Activated T-helper 1 cell treated with anti-CD3 and anti-CD28 coated beads, Interleukin-2, amount 50 U/mL, for 16 hours (primary cell): Measurements from ENCODE around the gene B4GALT1.

ENCODE experiments used
- DNase-seq, 2 donors: peaks; one replicate each; pipeline ENCODE4 v3.0.0-alpha.2; 2020; ENCODE audit warnings: low read depth in 1 of 2, low spot score in 1 of 2

Gene B4GALT1

GRCh38 chr9:33142535-33142934 lies 24.6 kb downstream of the B4GALT1 start:
- no peak for DNase-seq

- DNase-seq: no peak
Measured at GRCh38 chr9:33140401-33141360, 26.5 kb downstream of the B4GALT1 start.

DNA sequence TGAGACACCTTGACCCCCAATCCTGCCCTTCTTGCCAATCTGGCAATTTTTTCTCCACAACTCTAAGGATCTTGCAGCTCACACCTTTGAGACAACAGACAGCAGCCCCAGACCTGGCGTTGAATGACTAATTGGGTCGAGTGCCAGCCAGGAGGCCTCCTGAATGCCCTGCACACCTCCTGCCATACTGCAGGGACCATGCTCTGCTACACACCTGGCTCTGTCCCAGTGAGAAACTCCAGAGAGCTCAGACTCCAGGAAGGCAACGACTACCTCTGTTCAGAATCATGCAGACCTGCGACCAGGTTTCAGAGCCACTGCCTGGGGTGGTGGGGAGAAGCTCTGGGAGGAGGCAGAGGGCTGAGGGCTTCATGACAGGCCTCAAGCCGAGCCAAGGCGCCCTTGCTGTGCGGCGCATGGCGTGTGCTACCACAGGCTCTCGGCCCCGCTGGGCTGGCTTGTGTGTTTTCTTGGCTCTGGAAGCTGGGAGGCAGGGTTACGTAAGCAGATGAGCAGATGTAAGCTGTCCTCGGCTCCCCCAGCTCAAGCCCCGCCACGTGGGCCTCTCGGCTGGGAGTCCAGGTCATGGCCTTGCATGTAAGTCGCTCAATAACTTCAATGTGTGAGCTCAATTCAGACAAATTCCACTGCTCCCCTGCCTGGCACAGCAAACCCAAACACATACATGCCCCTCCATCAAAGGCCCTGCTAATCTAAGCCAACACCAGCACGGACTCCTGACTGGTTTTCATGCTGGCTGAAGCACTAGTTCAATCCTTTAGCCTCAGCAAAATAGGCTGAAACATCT lies 27.5 kb downstream of the B4GALT1 start:
- DNase-seq: no peak

DNA sequence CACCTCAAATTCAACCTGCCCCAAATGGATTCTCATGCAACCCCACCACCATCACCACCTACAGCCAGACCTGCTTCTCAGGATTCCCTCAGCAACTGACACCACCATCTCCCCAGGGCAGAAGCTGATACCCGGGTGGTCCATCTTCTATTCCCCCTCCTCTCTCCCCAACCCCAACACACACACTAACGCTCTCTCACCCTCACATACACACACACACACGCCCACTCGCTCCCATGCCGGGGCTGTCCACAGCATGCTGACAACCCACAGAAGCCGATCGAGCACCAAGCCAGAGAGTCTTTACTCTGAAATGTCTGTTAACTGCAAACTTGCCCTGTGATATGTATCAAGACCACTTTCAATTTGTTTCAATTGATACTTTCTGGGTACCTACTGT lies 28.4 kb downstream of the B4GALT1 start:
- no peak for DNase-seq

DNA sequence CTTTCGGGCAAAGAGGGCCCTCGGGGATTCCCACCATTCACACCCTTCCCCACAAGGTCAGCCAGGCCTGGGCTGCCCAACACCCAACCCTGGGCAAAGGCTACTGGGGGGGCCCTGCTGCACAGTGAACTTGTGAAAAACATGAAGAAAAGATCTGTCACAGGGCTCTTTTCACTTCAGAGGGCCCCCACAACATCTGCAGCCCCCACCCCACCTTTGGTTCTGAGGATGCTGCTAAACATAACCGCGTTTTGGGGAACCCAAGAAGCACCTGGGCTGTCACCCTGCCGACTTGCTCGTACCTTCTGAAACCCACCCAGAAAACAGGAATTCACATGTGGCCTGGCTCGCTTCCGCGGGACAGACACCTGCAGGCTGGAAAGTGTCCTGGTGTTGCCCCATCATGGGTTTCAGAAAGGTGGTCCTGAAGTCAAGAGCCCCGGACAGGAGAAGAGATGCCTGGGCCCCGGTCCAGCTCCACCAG lies 29.3 kb downstream of the B4GALT1 start:
- DNase-seq: no peak

DNA sequence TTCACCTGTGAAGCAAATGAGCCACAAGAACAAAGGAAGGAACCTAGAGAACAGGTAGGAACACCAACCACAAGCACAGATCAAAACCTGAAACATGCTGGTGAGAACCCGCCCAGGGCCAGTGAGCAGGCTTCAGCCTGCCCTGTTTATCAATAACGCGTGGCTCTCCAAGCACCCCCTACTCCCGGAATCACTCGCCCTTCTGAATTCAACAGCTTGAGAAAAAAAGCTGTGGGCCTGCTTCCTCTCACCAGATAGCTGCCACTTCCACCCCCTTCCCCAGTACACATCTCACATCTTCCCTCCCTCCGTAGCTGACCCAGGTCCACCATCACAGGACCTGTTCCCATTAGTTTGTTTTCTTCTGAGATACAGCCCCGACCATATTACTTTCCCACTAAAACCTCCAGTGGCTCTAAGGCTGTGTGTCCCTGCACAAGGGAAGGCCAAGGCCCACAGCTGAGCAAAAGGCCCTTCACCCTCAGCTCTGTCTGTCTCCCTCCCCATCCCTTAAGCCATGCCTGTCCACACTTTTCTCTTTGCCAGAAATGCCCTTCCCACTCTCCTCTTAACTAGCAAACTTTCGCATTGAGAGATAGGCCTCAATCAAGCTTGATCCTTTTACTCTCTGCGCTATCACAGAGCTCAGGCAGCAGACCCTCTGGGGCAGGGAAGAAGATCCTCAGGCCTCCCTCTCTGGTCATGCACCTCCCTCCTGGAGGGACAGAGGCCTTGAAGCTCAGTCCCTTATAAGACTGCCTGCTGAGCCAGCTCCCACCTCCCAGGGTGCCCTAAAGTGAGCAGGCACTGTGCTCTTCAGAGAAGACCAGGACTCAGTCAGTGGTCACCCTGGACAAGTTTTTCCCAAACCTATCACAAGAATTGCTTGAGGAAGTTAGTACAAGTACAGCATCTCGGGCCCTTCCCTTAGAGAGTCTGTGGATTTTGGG lies 30.1 kb downstream of the B4GALT1 start:
- DNase-seq: no peak

DNA sequence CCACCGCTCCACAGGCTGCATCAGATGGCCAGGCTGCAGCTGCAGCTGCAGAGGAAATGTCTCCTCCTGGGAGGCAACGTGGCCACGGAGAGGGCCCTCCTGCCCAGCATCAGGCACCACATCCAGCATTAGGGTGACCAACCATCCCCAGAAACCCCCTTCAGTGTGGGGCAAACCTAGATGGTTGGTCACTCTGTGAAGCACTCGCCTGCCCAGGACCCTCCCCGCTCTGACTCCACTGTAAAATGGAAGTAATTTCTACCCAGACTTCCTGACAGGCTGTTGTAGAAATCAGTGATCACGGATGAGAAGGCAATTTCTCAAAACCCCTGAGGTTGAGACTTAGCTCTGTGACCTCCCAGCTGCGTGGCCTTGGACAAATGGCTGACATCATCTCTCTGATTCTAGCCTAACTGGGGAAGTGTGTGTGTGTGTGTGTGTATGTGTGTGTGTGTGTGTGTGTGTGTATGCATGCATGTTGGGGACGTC lies 31.6 kb downstream of the B4GALT1 start:
- no peak for DNase-seq

- no peak for DNase-seq
Measured at GRCh38 chr9:33135031-33135461, 32.1 kb downstream of the B4GALT1 start.

DNA sequence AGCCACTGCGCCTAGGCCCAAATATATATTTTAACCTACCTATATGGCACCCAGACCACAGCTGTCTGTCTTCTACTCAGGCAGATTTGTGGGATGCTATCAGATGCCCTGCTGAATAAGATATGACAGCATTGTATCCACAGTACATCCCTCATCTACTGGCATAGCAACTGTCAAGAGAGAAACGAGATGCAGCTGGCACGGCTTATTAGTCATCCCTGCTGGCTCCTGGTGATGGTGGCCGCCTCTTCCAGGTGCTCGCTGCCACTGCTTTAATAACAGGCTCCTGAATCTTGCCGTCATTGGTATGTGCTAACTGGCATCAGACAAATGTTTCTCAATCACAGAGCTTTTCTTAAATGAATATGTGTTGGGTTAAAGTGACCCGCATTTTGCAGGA lies 34.0 kb downstream of the B4GALT1 start:
- no peak for DNase-seq

DNA sequence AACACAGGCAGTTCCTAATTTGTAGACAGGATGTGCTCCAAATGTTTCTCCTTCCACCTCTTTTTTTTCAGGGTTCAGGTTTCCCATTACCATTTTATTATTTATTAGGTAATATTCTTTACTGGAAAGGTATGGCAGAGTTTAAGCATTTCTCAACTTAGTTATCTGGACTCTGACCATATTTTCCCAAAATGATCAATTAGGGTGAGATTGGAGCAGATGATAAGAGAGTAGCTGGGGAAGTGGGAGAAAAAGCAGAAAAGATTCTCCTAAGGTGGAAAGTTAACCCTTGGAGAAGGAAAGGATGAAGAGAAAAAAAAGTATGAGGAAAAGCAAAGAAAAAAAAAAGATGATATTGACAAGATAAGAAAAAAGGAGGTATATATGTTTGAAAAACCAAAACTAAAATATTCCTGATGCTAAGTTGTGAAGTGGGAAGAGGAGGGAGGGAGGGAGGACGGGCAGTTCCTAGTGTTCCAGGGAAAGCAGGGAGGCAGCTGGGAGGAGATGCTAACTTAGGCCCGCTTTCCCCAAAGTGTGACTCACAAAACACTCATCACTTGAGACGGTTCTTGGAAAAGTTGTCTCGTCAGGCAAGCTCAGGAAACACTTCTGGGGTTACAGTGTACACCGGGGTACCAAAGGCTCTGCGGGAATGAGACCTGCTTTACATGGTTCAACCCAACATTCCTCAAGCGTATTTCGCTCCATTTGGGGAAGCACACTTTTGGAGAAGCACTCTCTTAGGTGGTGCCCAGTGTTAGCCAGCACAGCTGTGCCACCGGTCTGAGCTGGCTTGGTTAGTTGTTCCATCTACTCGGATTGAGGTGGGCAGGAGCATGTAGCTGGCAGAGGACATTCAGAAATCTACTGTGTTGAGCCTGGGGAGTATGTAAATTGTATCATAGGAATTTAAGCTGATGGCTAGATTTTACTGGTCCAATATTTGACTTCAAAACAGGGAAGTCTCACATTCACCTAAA lies 35.1 kb downstream of the B4GALT1 start:
- no peak for DNase-seq

- DNase-seq: no peak
Measured at GRCh38 chr9:33130961-33131789, 36.0 kb downstream of the B4GALT1 start.

GRCh38 chr9:33129886-33130881 lies 37.0 kb downstream of the B4GALT1 start:
- DNase-seq: no peak

DNA sequence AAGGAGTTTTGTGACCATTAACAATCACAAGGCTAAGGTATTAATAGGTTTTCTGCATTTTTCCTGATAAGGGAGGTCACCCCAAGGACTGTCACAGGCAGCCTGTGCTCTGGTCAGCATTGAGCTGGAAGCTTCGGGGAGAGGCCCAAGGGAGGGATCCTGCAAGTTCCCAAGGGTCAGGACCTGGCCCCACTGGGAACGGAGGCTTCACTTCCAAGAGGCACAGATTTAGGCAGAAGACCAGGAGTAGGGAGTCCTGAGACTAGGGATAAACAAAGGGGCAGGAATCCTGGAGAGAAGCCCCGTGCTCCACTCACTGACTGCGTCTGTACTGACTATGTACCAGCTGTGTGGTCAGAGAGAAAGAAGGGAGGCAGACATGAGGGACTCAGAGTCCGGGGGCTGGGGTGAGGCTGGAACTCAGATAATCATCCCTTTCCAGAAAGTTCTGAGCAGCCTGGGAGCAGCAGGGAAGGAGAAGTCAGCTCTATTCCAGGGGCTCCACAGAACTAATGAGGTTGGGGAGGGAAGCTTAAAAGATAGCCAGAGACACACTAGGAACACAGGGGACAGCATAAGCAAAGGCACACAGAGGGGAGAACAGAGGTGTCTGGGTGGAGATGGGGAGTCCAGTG lies 37.8 kb downstream of the B4GALT1 start:
- DNase-seq: no peak

DNA sequence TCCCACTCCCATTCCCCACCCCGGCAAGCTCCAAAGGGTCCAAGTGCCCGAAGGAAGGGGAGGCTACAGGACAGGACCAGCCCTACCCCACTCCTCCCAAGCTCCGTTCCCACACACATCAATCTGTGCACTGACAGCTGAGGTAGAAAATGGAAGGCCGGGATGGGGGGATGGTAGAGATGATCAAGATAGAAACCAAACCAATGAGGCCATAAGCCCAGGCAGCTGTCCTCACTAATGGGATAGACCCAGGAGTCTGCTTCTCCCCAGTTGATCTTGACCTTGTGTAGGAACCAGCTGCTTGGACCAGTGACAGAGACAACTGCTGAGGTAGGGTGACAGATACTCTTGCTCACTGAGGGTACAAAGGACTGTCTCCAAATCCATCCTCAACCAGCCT lies 38.6 kb downstream of the B4GALT1 start:
- no peak for DNase-seq

DNA sequence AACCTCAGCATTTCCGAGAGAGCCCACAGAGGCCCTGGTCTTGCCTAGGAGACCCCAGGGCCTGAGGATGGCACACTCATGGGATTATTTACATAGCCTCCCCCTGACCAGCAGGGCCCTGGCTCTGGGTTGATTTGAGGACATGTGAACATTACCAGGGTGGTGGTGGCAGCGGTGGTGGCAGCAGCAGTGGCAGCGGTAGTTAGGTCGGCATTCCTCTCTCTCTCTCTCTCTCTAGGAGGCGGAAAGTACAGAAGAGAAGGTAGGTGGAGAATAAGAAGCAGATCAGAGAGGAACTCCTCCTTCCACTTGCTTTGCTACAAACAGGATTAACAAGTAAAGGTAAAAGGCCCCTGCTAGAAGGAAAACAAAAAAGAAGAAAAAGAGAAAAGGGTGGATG lies 39.3 kb downstream of the B4GALT1 start:
- no peak for DNase-seq

DNA sequence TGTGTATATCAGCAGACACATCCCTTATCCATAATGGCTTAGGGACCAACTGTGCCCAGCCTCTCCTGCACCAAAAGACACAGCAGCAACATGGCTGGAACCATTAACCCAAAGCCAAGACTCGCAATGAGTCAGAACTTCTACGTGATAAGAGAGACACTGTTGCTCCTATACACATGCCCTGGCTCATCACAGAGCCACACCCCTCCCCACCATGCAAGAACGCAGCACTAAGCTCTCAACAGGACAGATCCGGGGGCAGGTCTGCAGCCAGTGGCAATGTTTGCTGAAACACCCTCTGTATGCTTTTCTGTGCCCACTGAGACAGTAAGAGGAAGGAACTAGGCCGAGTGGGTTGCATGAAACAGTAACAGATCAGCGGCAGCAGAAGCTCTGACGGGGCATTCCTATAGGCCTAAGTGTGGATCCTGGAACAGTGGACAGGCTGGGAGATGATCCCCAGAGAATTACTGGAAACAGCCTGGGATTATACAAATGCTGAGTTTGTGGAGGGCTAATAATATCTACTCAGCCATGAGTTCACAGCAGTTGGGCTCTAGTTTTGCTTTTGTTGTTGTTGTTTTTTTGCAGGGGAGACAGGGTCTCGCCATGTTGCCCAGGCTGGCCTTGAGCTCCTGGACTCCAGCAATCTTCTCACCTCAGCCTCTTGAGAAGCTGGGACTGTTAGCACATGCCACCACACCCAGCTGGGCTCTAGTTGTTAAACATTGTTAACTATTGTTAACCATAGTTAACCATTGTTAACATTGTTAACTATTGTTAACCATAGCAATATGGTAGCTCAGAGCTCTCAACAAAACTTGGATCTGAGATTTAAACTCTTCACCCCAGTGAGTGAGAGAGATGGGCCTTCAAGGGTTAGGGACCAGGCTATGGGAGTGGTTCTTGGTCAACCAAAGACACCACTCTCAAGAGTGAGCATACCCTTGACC lies 41.0 kb downstream of the B4GALT1 start:
- no peak for DNase-seq
